Embryonic facial prominence (tissue), 1 donor: ENCODE measurements around the gene POLR3K.

Source experiments
- DNase-seq: peaks from one replicate; pipeline ENCODE4 v3.0.0-alpha.2; 2016; ENCODE audit errors: extremely low spot score

POLR3K gene

GRCh38 chr16:53346-54236 lies at the start of gene POLR3K, which contains the start of gene SNRNP25:
POLR3K (minus strand) TSS chr16:53608; CDS start chr16:53586, 22 bp downstream.
SNRNP25 (plus strand) TSS chr16:53828; CDS start chr16:54017, 189 bp downstream.
- peak; percentile 95 for DNase-seq

- DNase-seq: no peak
These were observed 48.9 kb upstream of the POLR3K start for GRCh38 chr16:102060-102855.

GRCh38 chr16:101586-101985 lies 48.2 kb upstream of the POLR3K start:
- DNase-seq: no peak

GRCh38 chr16:100989-101388 lies 47.6 kb upstream of the POLR3K start:
- DNase-seq: no peak

- DNase-seq: no peak
These were observed 44.4 kb upstream of the POLR3K start for GRCh38 chr16:97822-98221.

- no peak for DNase-seq
These were observed 43.5 kb upstream of the POLR3K start for GRCh38 chr16:96935-97381.

GRCh38 chr16:94918-95265 lies 41.5 kb upstream of the POLR3K start:
- no peak for DNase-seq

GRCh38 chr16:92431-93339 lies 39.3 kb upstream of the POLR3K start:
- DNase-seq: no peak

GRCh38 chr16:91484-91883 lies 38.1 kb upstream of the POLR3K start:
- DNase-seq: peak; percentile 40

- no peak for DNase-seq
These were observed 36.2 kb upstream of the POLR3K start for GRCh38 chr16:89391-90302.

GRCh38 chr16:88613-89012 lies 35.2 kb upstream of the POLR3K start:
- no peak for DNase-seq

GRCh38 chr16:86483-86952 lies 33.1 kb upstream of the POLR3K start:
- DNase-seq: no peak

GRCh38 chr16:85865-86264 lies 32.5 kb upstream of the POLR3K start:
- DNase-seq: no peak

- DNase-seq: no peak
These were observed 32.0 kb upstream of the POLR3K start for GRCh38 chr16:85407-85782.

- DNase-seq: no peak
These were observed 31.5 kb upstream of the POLR3K start for GRCh38 chr16:84718-85406.

- DNase-seq: no peak
These were observed 30.6 kb upstream of the POLR3K start for GRCh38 chr16:83781-84615.

GRCh38 chr16:83060-83603 lies 29.7 kb upstream of the POLR3K start:
- DNase-seq: no peak

- no peak for DNase-seq
These were observed 26.0 kb upstream of the POLR3K start for GRCh38 chr16:79151-80054.
